GM12878 (cell line): ENCODE results near the gene STPG4. TPM values are rescaled to one million over a fixed set of nuclear protein-coding genes. Genes with fewer than 3 reads are reported as not detected.

Experiments used
- ATAC-seq: fragments of 200-7000 bp; cut with Tn5 transposase; 3 replicates; pipeline ENCODE4 v1.9.1; 2020; ENCODE audit warnings: mild to moderate bottlenecking, moderate library complexity
- BruUV-seq: library from RNA; stranded (reverse); fragments of 400-500 nt; replicated peaks from 2 replicates; lab custom pipeline; 2021; lab: Mats Ljungman, UMichigan
- CTCF ChIA-PET: fragments of 300-600 bp; sonication (Branson Sonifier 250); formaldehyde crosslinking; extraction: SDS; loops from one replicate; lab custom pipeline; 2021; ENCODE audit warnings: inconsistent platforms; lab: Yijun Ruan, JAX
- POLR2A ChIA-PET: fragments of 350-600 bp; formaldehyde crosslinking; extraction: SDS; loops from one replicate; lab custom pipeline; 2021; ENCODE audit warnings: inconsistent platforms; lab: Charles Lee
- RAD21 ChIA-PET: fragments of 300-600 bp; sonication (Branson Sonifier 250); formaldehyde crosslinking; loops from one replicate; lab custom pipeline; 2023; ENCODE audit warnings: antibody characterized with exemption; ENCODE audit not compliant: unreplicated experiment; lab: Charles Lee
- SMC1A ChIA-PET: fragments of 300-600 bp; sonication (Branson Sonifier 250); formaldehyde crosslinking; loops from one replicate; lab custom pipeline; 2023; ENCODE audit not compliant: unreplicated experiment, uncharacterized antibody; lab: Charles Lee
- DNase-seq: peaks from one replicate; pipeline ENCODE4 v3.0.0-alpha.2; 2011; ENCODE audit warnings: low read depth, low spot score
- FAIRE-seq: peaks from 3 replicates; lab custom pipeline; 2011; peaks lifted over from hg19 to GRCh38; lab: Jason Lieb, UNC
- H2AFZ ChIP-seq: 2 replicates; pipeline ENCODE4 v1.6.0; 2011; ENCODE audit warnings: low read depth, low read length, control low read depth; ENCODE audit not compliant: control insufficient read depth
- H3K27ac ChIP-seq: 2 replicates; pipeline ENCODE4 v1.5.1; 2011; ENCODE audit warnings: control low read depth; ENCODE audit not compliant: control insufficient read depth, insufficient read depth
- H3K27me3 ChIP-seq, 2 experiments: replicated peaks in 1 of 2; 2 replicates each; pipeline versions ENCODE4 v1.6.0 to v1.6.1; 2011; ENCODE audit warnings: low read length in 1 of 2; ENCODE audit not compliant: control insufficient read depth in 2 of 2, insufficient read depth in 2 of 2
- H3K36me3 ChIP-seq, 2 experiments: 2 replicates each; pipeline ENCODE4 v1.5.1; 2011; ENCODE audit warnings: low read length in 1 of 2; ENCODE audit not compliant: control insufficient read depth in 2 of 2, insufficient read depth in 2 of 2
- H3K4me1 ChIP-seq: 2 replicates; pipeline ENCODE4 v1.6.1; 2011; ENCODE audit warnings: mild to moderate bottlenecking, low read length, moderate library complexity, mixed read lengths; ENCODE audit not compliant: control insufficient read depth, insufficient read depth
- H3K4me2 ChIP-seq: 2 replicates; pipeline ENCODE4 v1.6.0; 2011; ENCODE audit warnings: control low read depth; ENCODE audit not compliant: control insufficient read depth, insufficient read depth
- H3K4me3 ChIP-seq: fragments of 200-600 bp; sonication (generic); 2 replicates; pipeline ENCODE4 v1.5.1; 2016
- H3K79me2 ChIP-seq: 2 replicates; pipeline ENCODE4 v1.6.0; 2011; ENCODE audit warnings: low read length; ENCODE audit not compliant: control insufficient read depth, insufficient read depth
- H3K9ac ChIP-seq: 2 replicates; pipeline ENCODE4 v1.8.0; 2011; ENCODE audit warnings: low read length, control low read depth, mixed read lengths; ENCODE audit not compliant: control insufficient read depth, insufficient read depth
- H3K9me3 ChIP-seq: replicated peaks from 3 replicates; pipeline ENCODE4 v1.5.1; 2011; ENCODE audit warnings: mild to moderate bottlenecking, low read length; ENCODE audit not compliant: control insufficient read depth, insufficient read depth
- H4K20me1 ChIP-seq: 2 replicates; pipeline ENCODE4 v1.6.0; 2011; ENCODE audit not compliant: control insufficient read depth, insufficient read depth
- BMI1 ChIP-seq: fragments of 450-650 bp; IDR thresholded peaks from 2 replicates; pipeline ENCODE4 v1.6.1; 2016; ENCODE audit warnings: mild to moderate bottlenecking, moderate library complexity, borderline replicate concordance
- ESRRA ChIP-seq: IDR thresholded peaks from 2 replicates; pipeline ENCODE4 v1.6.1; 2012; ENCODE audit warnings: mild to moderate bottlenecking, low read length, improper control_type of control experiment
- MAX ChIP-seq: IDR thresholded peaks from 2 replicates; pipeline ENCODE4 v1.6.1; 2012; ENCODE audit warnings: low read depth, low read length, improper control_type of control experiment
- MEF2A ChIP-seq: IDR thresholded peaks from 2 replicates; pipeline ENCODE4 v1.6.1; 2011; ENCODE audit warnings: low read depth, mild to moderate bottlenecking, low read length, moderate library complexity; ENCODE audit not compliant: insufficient read depth
- MTA3 ChIP-seq: IDR thresholded peaks from 2 replicates; pipeline ENCODE4 v1.6.1; 2012; ENCODE audit warnings: low read length, inconsistent platforms, borderline replicate concordance
- PAX5 ChIP-seq: IDR thresholded peaks from 2 replicates; pipeline ENCODE4 v1.6.1; 2011; ENCODE audit warnings: low read depth, low read length, borderline replicate concordance
- PAX8 ChIP-seq: fragments of 450-650 bp; IDR thresholded peaks from 2 replicates; pipeline ENCODE4 v1.6.1; 2017; ENCODE audit warnings: mild to moderate bottlenecking, moderate library complexity
- RELB ChIP-seq: fragments of 450-650 bp; IDR thresholded peaks from 2 replicates; pipeline ENCODE4 v1.6.1; 2017; ENCODE audit warnings: low read depth, mild to moderate bottlenecking, moderate library complexity
- SIN3A ChIP-seq: IDR thresholded peaks from 2 replicates; pipeline ENCODE4 v1.6.1; 2012; ENCODE audit warnings: low read depth, low read length, improper control_type of control experiment
- SREBF1 ChIP-seq: IDR thresholded peaks from 2 replicates; pipeline ENCODE4 v1.6.1; 2012; ENCODE audit warnings: mild to moderate bottlenecking, low read length
- SUZ12 ChIP-seq: fragments of 200-600 bp; sonication (generic); IDR thresholded peaks from one replicate; pipeline ENCODE4 v1.6.1; 2018; ENCODE audit warnings: antibody characterized with exemption, mild to moderate bottlenecking; ENCODE audit not compliant: unreplicated experiment
- ZNF217 ChIP-seq: fragments of 450-650 bp; IDR thresholded peaks from 2 replicates; pipeline ENCODE4 v1.6.1; 2017; ENCODE audit warnings: antibody characterized with exemption, mild to moderate bottlenecking
- WGBS: methylation state at CpG from one replicate; pipeline ENCODE4 v1.1.6; 2016; ENCODE audit warnings: low lambda C conversion rate; ENCODE audit not compliant: insufficient replicate concordance, insufficient coverage; ENCODE audit errors: missing lambda C conversion rate; 5-methylcytosine and 5-hydroxymethylcytosine counted together
- in situ Hi-C: fragments of 300-500 bp; cut with MboI; formaldehyde crosslinking; loops from 9 replicates; pipeline ENCODE4 v1.14.3; 2018; ENCODE audit warnings: mixed read lengths
- intact Hi-C: fragments of 100-400 bp; cut with micrococcal nuclease; formaldehyde crosslinking; loops from one replicate; pipeline ENCODE4 v1.14.2; 2022; ENCODE audit not compliant: unreplicated experiment
- polyA plus RNA-seq, 11 experiments: library from polyadenylated mRNA; depleted of rRNA in 4 of 11; unstranded in 6 of 11; stranded (reverse) in 5 of 11; fragments of >200 nt; fragmentation: Nextera tagmentation in 4 of 11; fragmentation: Illumina TruSeq in 1 of 11; extraction: Ambion mirVana in 4 of 11; extraction: Trizol in 1 of 11; gene quantifications; 1 replicate in 1 of 11; 2 replicates in 10 of 11; pipeline versions ENCODE4 v1.2.1 to v1.2.3, GENCODE V29; 2011 to 2016; ENCODE audit warnings: inconsistent platforms in 2 of 11, missing spikeins in 2 of 11, low read depth in 1 of 11
- total RNA-seq, 4 experiments: library from RNA; depleted of rRNA in 3 of 4; stranded (reverse); fragments of >200 nt in 3 of 4; fragmentation: Illumina TruSeq in 1 of 4; extraction: Trizol in 1 of 4; gene quantifications; 2 replicates each; pipeline versions ENCODE4 v1.2.1 to v1.2.3, GENCODE V29; 2013 to 2021

The STPG4 gene
- total and polyA plus RNA-seq, 10 of the 15 experiments (the other 5 are each of a cell fraction or from before 2014, with no cell fraction given), result 0.10 to 0.29 (median 0.19) TPM; not detected in 3

GRCh38 chr2:47086054-47086471 lies 69.0 kb downstream of the STPG4 start:
- Histone ChIP-seq H3K4me3 (no peak overlapping the region), H3K79me2 (no peaks in the 10 kb centered on the region), H3K9ac (no peak overlapping the region), H3K27ac (no peak overlapping the region), H3K4me2 (no peak overlapping the region), H3K36me3 (no peaks in the 10 kb centered on the region), H3K4me1 (no peaks in the 10 kb centered on the region), H3K9me3 (no peaks in the 10 kb centered on the region), H3K27me3 (no peaks in the 10 kb centered on the region; a peak in 1 of 4 replicates), H4K20me1 (no peaks in the 10 kb centered on the region), H2AFZ (no peak overlapping the region)
- DNase-seq, result no peak
- in situ Hi-C loops, result no loop called here
- no TSS peak for BruUV-seq
- ChIA-PET CTCF (no interaction called here), SMC1A (no interaction called here), POLR2A (no interaction called here), RAD21 (interaction anchor here (0.8 kb wide), 1 partner anchor 28 kb away, joined by 3 read pairs; no protein-coding TSS in a partner anchor)
- 66% methylated on average over 9 of the region's 9 CpGs for WGBS
- ATAC-seq, result no peak
- intact Hi-C loops, result no loop called here
- no peak for FAIRE-seq
- TF ChIP-seq MAX (no peak), PAX8 (no peak), PAX5 (no peak), MTA3 (no peak), MEF2A (no peak), BMI1 (no peak), RELB (no peak), SUZ12 (no peak), SIN3A (no peak), ESRRA (no peak), ZNF217 (no peak), SREBF1 (no peak)
